HTERT RPE-1 (cell line): Measurements from ENCODE around the gene CTNND1.
"Not testable (repeated sequence)": the region's sequence is repeated elsewhere in the genome, so short reads cannot be mapped to it uniquely, and the experiment has no call there.

Source experiments
- in situ Hi-C: fragments of 300-500 bp; cut with MboI; formaldehyde crosslinking; loops from 4 replicates; pipeline ENCODE4 v1.14.3; 2020; ENCODE audit warnings: low sequenced_read_pairs

The CTNND1 gene

GRCh38 chr11:57761301-57762234 is at the start of gene CTNND1:
Gene CTNND1 (plus strand): TSS chr11:57761802. CDS start chr11:57791479, 29,677 bp downstream.
- in situ Hi-C loops, result no loop called here

- in situ Hi-C loops, result no loop called here
Measured at GRCh38 chr11:57712256-57713150, 49.1 kb upstream of the CTNND1 start, which contains the start of gene TMX2. Gene TMX2 (plus strand): TSS chr11:57712593. CDS start chr11:57712619, 26 bp downstream.

GRCh38 chr11:57713835-57714234 is 47.8 kb upstream of the CTNND1 start:
- in situ Hi-C loops, result no loop called here

GRCh38 chr11:57716726-57717125 is 44.9 kb upstream of the CTNND1 start:
- in situ Hi-C loops, result not testable (repeated sequence)

- in situ Hi-C loops, result no loop called here
Measured at GRCh38 chr11:57727185-57727584, 34.4 kb upstream of the CTNND1 start.

- in situ Hi-C loops, result no loop called here
Measured at GRCh38 chr11:57728829-57729228, 32.8 kb upstream of the CTNND1 start.

- in situ Hi-C loops, result no loop called here
Measured at GRCh38 chr11:57729479-57729878, 32.1 kb upstream of the CTNND1 start.

- in situ Hi-C loops, result no loop called here
Measured at GRCh38 chr11:57732661-57733060, 28.9 kb upstream of the CTNND1 start.

GRCh38 chr11:57735619-57736298 is 25.8 kb upstream of the CTNND1 start:
- in situ Hi-C loops, result no loop called here

- in situ Hi-C loops, result no loop called here
Measured at GRCh38 chr11:57741132-57742086, 20.2 kb upstream of the CTNND1 start, which contains the start of gene SELENOH. Gene SELENOH (plus strand): TSS chr11:57741491. CDS start chr11:57741596, 105 bp downstream.

- in situ Hi-C loops, result no loop called here
Measured at GRCh38 chr11:57742087-57742452, 19.5 kb upstream of the CTNND1 start.

GRCh38 chr11:57744357-57744756 is 17.2 kb upstream of the CTNND1 start:
- in situ Hi-C loops, result no loop called here

GRCh38 chr11:57745206-57745605 is 16.4 kb upstream of the CTNND1 start:
- in situ Hi-C loops, result no loop called here

- in situ Hi-C loops, result no loop called here
Measured at GRCh38 chr11:57746920-57747319, 14.7 kb upstream of the CTNND1 start.

GRCh38 chr11:57751176-57751575 is 10.4 kb upstream of the CTNND1 start:
- in situ Hi-C loops, result no loop called here

GRCh38 chr11:57751676-57752253 is 9.8 kb upstream of the CTNND1 start, which contains the start of gene BTBD18:
Gene BTBD18 (minus strand): TSS chr11:57751819. CDS start chr11:57751188, 631 bp downstream.
- in situ Hi-C loops, result no loop called here

- in situ Hi-C loops, result no loop called here
Measured at GRCh38 chr11:57752954-57753353, 8.6 kb upstream of the CTNND1 start.

GRCh38 chr11:57758174-57758573 is 3.4 kb upstream of the CTNND1 start:
- in situ Hi-C loops, result no loop called here

GRCh38 chr11:57762235-57762861 is 746 bp downstream of the CTNND1 start:
- in situ Hi-C loops, result no loop called here
